HEK293T (cell line): ENCODE measurements around the gene POU2F3.

ENCODE experiments used
- ARNT ChIP-seq: fragments of 450-650 bp; IDR thresholded peaks from 2 replicates; pipeline ENCODE4 v1.6.1; 2017; ENCODE audit warnings: mild to moderate bottlenecking
- BHLHE40 ChIP-seq: fragments of 450-650 bp; IDR thresholded peaks from 2 replicates; pipeline ENCODE4 v1.6.1; 2016; ENCODE audit warnings: mild to moderate bottlenecking, moderate library complexity, borderline replicate concordance
- ELF4 ChIP-seq: fragments of 450-650 bp; IDR thresholded peaks from 2 replicates; pipeline ENCODE4 v1.6.1; 2017; ENCODE audit warnings: antibody characterized with exemption
- FOXA1 ChIP-seq: fragments of 450-650 bp; IDR thresholded peaks from 2 replicates; pipeline ENCODE4 v1.6.1; 2016; ENCODE audit warnings: mild to moderate bottlenecking
- FOXK2 ChIP-seq: fragments of 450-650 bp; IDR thresholded peaks from 2 replicates; pipeline ENCODE4 v1.6.1; 2016; ENCODE audit warnings: mild to moderate bottlenecking
- FOXM1 ChIP-seq: fragments of 450-650 bp; IDR thresholded peaks from 2 replicates; pipeline ENCODE4 v1.6.1; 2017; ENCODE audit warnings: mild to moderate bottlenecking, borderline replicate concordance
- HDGF ChIP-seq: fragments of 450-650 bp; IDR thresholded peaks from 2 replicates; pipeline ENCODE4 v1.6.1; 2017; ENCODE audit warnings: antibody characterized with exemption, borderline replicate concordance
- L3MBTL2 ChIP-seq: fragments of 450-650 bp; conservative IDR thresholded peaks from 2 replicates; pipeline ENCODE4 v1.6.1; 2016; ENCODE audit warnings: mild to moderate bottlenecking
- NFRKB ChIP-seq: fragments of 450-650 bp; IDR thresholded peaks from 2 replicates; pipeline ENCODE4 v1.6.1; 2016; ENCODE audit warnings: mild to moderate bottlenecking, moderate library complexity
- SP1 ChIP-seq: fragments of 450-650 bp; IDR thresholded peaks from 2 replicates; pipeline ENCODE4 v1.6.1; 2017
- SUZ12 ChIP-seq: fragments of 450-650 bp; IDR thresholded peaks from 2 replicates; pipeline ENCODE4 v1.6.1; 2016; ENCODE audit warnings: mild to moderate bottlenecking
- TARDBP ChIP-seq: fragments of 450-650 bp; IDR thresholded peaks from 2 replicates; pipeline ENCODE4 v1.6.1; 2016
- TF ChIP-seq, protein P1 (sequence below): fragments of 450-650 bp; IDR thresholded peaks from 2 replicates; pipeline ENCODE4 v1.6.1; 2016

DNA sequence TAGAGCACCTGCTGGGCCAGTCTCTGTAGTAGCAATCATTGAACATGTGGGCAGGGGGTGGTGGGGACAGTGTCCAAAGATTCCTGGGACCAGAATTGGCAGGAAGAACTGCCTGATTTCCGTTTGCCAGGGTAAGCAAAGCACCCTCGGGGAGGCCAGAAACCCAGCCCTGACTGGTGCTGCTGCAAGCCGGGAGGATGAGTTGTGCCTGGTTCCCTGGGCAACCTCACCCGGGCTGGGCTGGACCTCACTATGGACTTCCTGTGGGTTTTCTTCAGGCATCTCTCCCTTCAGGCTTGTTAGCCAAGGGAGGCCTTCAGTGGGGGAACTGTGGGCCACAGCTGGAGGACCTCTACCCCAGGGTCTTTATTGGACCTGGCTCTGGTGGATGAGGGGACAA lies 8.0 kb upstream of the POU2F3 start:
- TF ChIP-seq HDGF = no peak
- no peak for TF ChIP-seq FOXA1
- TF ChIP-seq ELF4 = no peak
- TF ChIP-seq BHLHE40 = no peak
- no peak for TF ChIP-seq L3MBTL2
- no peak for TF ChIP-seq SUZ12
- TF ChIP-seq ARNT = no peak
- TF ChIP-seq SP1 = no peak
- no peak for TF ChIP-seq TARDBP
- TF ChIP-seq NFRKB = no peak
- TF ChIP-seq FOXK2 = no peak
- no peak for TF ChIP-seq FOXM1
- TF ChIP-seq, protein P1, sequence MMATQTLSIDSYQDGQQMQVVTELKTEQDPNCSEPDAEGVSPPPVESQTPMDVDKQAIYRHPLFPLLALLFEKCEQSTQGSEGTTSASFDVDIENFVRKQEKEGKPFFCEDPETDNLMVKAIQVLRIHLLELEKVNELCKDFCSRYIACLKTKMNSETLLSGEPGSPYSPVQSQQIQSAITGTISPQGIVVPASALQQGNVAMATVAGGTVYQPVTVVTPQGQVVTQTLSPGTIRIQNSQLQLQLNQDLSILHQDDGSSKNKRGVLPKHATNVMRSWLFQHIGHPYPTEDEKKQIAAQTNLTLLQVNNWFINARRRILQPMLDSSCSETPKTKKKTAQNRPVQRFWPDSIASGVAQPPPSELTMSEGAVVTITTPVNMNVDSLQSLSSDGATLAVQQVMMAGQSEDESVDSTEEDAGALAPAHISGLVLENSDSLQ = no peak
